Pancreas (tissue), 10 donors: Measurements from ENCODE around the gene ELOVL6. TPM values are rescaled to one million over a fixed set of nuclear protein-coding genes. Genes with fewer than 3 reads are reported as not detected.
"Not testable (repeated sequence)": the region's sequence is repeated elsewhere in the genome, so short reads cannot be mapped to it uniquely, and the experiment has no call there.

Experiments used
- ATAC-seq, 4 donors: fragments of 200-7000 bp; cut with Tn5 transposase; one replicate each; pipeline versions ENCODE4 v1.8.0 to v1.9.1; 2020; ENCODE audit warnings: mild to moderate bottlenecking in 4 of 4, moderate library complexity in 4 of 4
- DNase-seq, 6 donors: peaks; one replicate each; pipeline ENCODE4 v3.0.0-alpha.2; 2020
- FAIRE-seq: peaks from 2 replicates; lab custom pipeline; 2012; peaks lifted over from hg19 to GRCh38; lab: Jason Lieb, UNC
- H3K27ac ChIP-seq, 4 donors: fragments of 200-600 bp; sonication (generic); 1 replicate in 3 of 4; 2 replicates in 1 of 4; pipeline versions ENCODE4 v1.5.0 to v1.8.0; 2020
- H3K27me3 ChIP-seq, 4 donors: fragments of 200-600 bp; one replicate each; pipeline ENCODE4 v1.8.0; 2021
- H3K36me3 ChIP-seq, 3 donors: fragments of 200-600 bp; sonication (generic) in 1 of 3; one replicate each; pipeline versions ENCODE4 v1.5.0 to v1.8.0; 2020 to 2021
- H3K4me1 ChIP-seq, 3 donors: fragments of 200-600 bp; one replicate each; pipeline ENCODE4 v1.8.0; 2021
- H3K4me3 ChIP-seq, 4 donors: fragments of 200-600 bp; sonication (generic) in 2 of 4; one replicate each; pipeline versions ENCODE4 v1.5.0 to v1.8.0; 2020 to 2021
- H3K9me3 ChIP-seq, 4 donors: fragments of 200-600 bp; one replicate each; pipeline ENCODE4 v1.8.0; 2021
- WGBS, 2 donors: extraction: QIAGEN DNeasy Blood & Tissue Kit; methylation state at CpG; one replicate each; pipeline ENCODE4 v1.1.7; 2013; 5-methylcytosine and 5-hydroxymethylcytosine counted together
- intact Hi-C, 3 donors: fragments of 100-400 bp; cut with DNase I; formaldehyde crosslinking; loops; one replicate each; pipeline versions ENCODE4 v1.11.1 to v1.14.2; 2022
- polyA plus RNA-seq, 2 donors: library from polyadenylated mRNA; stranded (reverse); fragments of 200-250 nt; gene quantifications; one replicate each; pipeline ENCODE4 v1.2.3, GENCODE V29; 2013
- total RNA-seq, 6 donors: library from RNA; stranded (reverse); fragmentation: NEBNext Ultra II Directional in 4 of 6; extraction: Animal tissue kit (Norgen Biotek cat#: 25700) in 4 of 6; gene quantifications; one replicate each; pipeline versions ENCODE4 v1.2.1 to v1.2.4, GENCODE V29; 2021 to 2023
- TF ChIP-seq, protein P1 (sequence below), 4 donors: fragments of 200-600 bp; sonication (generic) in 3 of 4; IDR thresholded peaks; one replicate each; pipeline versions ENCODE4 v1.5.0 to v1.8.0; 2021; ENCODE audit warnings: antibody characterized with exemption in 4 of 4
- donor health status: healthy with polysubstance abuse.
- donor health status: DM: no; HTN: no; CAD: no; lungs with moderate emphysema.
- donor health status: DM: no; HTN: no; CAD: no.
- donor health status: control.
- donor health status: control.
- donor health status: Bipolar disorder and iron deficiency.
- donor health status: DM: yes; HTN: yes; CAD: no.
- donor health status: DM: no; HTN: no; CAD: no.
- donor health status: DM: no; HTN: no; CAD: no.
- donor health status: DM: yes; HTN: yes; CAD: no.

Gene ELOVL6
- total and polyA plus RNA-seq, 8 donors: 0.69 to 3.5 (median 1.8) TPM

DNA sequence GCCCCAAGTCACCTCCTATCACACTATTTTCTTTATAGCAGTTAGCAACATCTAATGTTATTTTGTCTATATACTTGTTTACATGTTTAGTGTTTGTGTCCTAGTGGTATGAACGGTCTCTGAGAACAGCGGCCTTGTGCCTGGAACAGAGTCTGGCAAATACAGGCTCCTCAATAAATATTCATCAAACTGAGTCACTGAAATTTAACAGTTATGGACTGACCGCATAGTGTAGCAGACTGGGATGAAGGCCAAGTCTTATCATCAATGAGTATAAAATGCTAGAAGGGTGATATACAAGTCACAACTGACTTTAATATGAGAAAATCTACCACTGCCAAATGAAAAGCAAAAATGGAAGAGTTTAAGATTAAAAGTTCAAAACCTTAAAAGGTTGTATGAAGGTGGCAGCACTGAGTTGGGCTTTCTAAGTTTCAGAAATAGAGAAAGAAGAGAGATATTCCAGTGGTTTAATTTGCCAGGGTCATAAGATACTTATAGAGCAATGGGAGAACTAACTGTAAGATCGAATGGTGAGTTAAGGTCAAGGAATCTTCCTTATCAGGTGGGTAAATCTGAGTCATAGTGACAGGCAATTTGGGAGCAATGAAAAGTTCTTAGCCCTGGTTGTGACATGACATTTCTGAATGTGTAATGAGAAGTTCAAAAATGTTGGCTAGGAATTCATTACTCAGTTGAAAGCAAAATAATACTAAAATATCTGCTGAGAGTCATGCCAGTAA, 34.9 kb downstream of the ELOVL6 start:
- intact Hi-C loops: no loop called here
- Histone ChIP-seq H3K36me3 (no peaks in the 10 kb centered on the region), H3K27ac (no peak overlapping the region), H3K27me3 (no peaks in the 10 kb centered on the region), H3K4me3 (no peak overlapping the region), H3K9me3 (no peaks in the 10 kb centered on the region), H3K4me1 (peaks cover 0 to 10% (median 0%) of the 10 kb centered on the region in 3 donors)
- TF ChIP-seq, protein P1, sequence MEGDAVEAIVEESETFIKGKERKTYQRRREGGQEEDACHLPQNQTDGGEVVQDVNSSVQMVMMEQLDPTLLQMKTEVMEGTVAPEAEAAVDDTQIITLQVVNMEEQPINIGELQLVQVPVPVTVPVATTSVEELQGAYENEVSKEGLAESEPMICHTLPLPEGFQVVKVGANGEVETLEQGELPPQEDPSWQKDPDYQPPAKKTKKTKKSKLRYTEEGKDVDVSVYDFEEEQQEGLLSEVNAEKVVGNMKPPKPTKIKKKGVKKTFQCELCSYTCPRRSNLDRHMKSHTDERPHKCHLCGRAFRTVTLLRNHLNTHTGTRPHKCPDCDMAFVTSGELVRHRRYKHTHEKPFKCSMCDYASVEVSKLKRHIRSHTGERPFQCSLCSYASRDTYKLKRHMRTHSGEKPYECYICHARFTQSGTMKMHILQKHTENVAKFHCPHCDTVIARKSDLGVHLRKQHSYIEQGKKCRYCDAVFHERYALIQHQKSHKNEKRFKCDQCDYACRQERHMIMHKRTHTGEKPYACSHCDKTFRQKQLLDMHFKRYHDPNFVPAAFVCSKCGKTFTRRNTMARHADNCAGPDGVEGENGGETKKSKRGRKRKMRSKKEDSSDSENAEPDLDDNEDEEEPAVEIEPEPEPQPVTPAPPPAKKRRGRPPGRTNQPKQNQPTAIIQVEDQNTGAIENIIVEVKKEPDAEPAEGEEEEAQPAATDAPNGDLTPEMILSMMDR (IDR thresholded peaks at IDR 0.05): no peak
- ATAC-seq (no peak), FAIRE-seq (no peak), DNase-seq (no peak)
- WGBS, 2 donors: 67 to 70% methylated on average over 4 of the region's 4 CpGs

DNA sequence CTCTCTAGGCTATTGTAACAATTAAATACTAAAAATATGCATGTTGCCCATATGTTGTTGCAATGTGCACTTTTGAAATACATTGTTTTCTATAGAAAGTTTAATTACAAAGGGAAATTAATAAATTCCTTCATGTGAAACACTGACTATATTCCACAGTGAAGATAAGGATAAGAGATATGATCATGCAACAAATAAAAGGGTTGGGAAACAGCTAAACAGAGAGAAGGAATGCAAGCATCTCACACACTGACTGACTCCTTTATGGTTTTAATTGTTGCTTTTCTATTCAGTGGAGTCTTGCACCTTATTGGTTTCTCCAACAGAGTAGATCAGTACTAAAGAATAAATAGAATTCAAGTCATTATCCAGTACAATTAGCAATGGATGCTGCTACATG, 37.8 kb downstream of the ELOVL6 start:
- intact Hi-C loops: no loop called here
- H3K36me3 ChIP-seq: no peaks in the 10 kb centered on the region
- no peaks in the 10 kb centered on the region for H3K27me3 ChIP-seq
- TF ChIP-seq, protein P1 (IDR thresholded peaks at IDR 0.05): no peak
- FAIRE-seq (no peak), DNase-seq (no peak), ATAC-seq (no peak)
- peaks cover 0 to 7% (median 0%) of the 10 kb centered on the region in 3 donors for H3K4me1 ChIP-seq
- H3K9me3 ChIP-seq: no peaks in the 10 kb centered on the region
- no peak overlapping the region for H3K4me3 ChIP-seq
- no peak overlapping the region for H3K27ac ChIP-seq

- 71 to 73% methylated on average over 4 of the region's 4 CpGs for WGBS, 2 donors
- FAIRE-seq: no peak
- intact Hi-C loops: no loop called here
Measured at GRCh38 chr4:110159541-110159940, 38.9 kb downstream of the ELOVL6 start.

GRCh38 chr4:110157580-110157979, 40.8 kb downstream of the ELOVL6 start:
- FAIRE-seq: no peak

More at GRCh38 chr4:110159541-110159940, 38.9 kb downstream of the ELOVL6 start:
- TF ChIP-seq, protein P1 (IDR thresholded peaks at IDR 0.05): no peak
- no peak overlapping the region for H3K27ac ChIP-seq
- H3K4me1 ChIP-seq: no peaks in the 10 kb centered on the region
- no peak overlapping the region for H3K4me3 ChIP-seq
- H3K36me3 ChIP-seq: no peaks in the 10 kb centered on the region
- no peaks in the 10 kb centered on the region for H3K27me3 ChIP-seq
- ATAC-seq (no peak), DNase-seq (no peak)
- H3K9me3 ChIP-seq: no peaks in the 10 kb centered on the region

GRCh38 chr4:110157166-110157565, 41.2 kb downstream of the ELOVL6 start:
- FAIRE-seq, intact Hi-C loops: not testable (repeated sequence)
- 91 to 96% methylated on average over 5 of the region's 5 CpGs for WGBS, 2 donors

More at GRCh38 chr4:110157580-110157979, 40.8 kb downstream of the ELOVL6 start:
- Histone ChIP-seq H3K9me3 (no peaks in the 10 kb centered on the region), H3K27me3 (no peaks in the 10 kb centered on the region), H3K27ac (no peak overlapping the region), H3K4me3 (no peak overlapping the region), H3K4me1 (no peaks in the 10 kb centered on the region), H3K36me3 (no peaks in the 10 kb centered on the region)
- DNase-seq (no peak), ATAC-seq (no peak)
- TF ChIP-seq, protein P1 (IDR thresholded peaks at IDR 0.05): no peak
- WGBS, 2 donors: 97 to 98% methylated on average over 3 of the region's 3 CpGs
- intact Hi-C loops: no loop called here

More at GRCh38 chr4:110157166-110157565, 41.2 kb downstream of the ELOVL6 start:
- H3K4me1 ChIP-seq, DNase-seq, H3K4me3 ChIP-seq, H3K9me3 ChIP-seq, H3K27ac ChIP-seq, ATAC-seq, H3K27me3 ChIP-seq, H3K36me3 ChIP-seq: not testable (repeated sequence)
